Testis (tissue), 3 donors: ENCODE results near the gene CSNK2A2. TPM values are rescaled to one million over a fixed set of nuclear protein-coding genes. Genes with fewer than 3 reads are reported as not detected.

ENCODE experiments used
- DNase-seq: peaks from one replicate; pipeline ENCODE4 v3.0.0-alpha.2; 2019
- H3K27ac ChIP-seq, 2 donors: fragments of 200-600 bp; sonication (generic); one replicate each; pipeline ENCODE4 v1.5.1; 2019
- H3K27me3 ChIP-seq: fragments of 200-600 bp; sonication (generic); one replicate; pipeline ENCODE4 v1.5.1; 2019
- H3K36me3 ChIP-seq: fragments of 200-600 bp; sonication (generic); one replicate; pipeline ENCODE4 v1.5.1; 2017; ENCODE audit warnings: low read depth; ENCODE audit errors: missing control alignments
- H3K4me1 ChIP-seq: fragments of 200-600 bp; sonication (generic); one replicate; pipeline ENCODE4 v1.5.1; 2019
- H3K4me3 ChIP-seq, 2 donors: fragments of 200-600 bp; sonication (generic); one replicate each; pipeline ENCODE4 v1.5.1; 2017 to 2019
- H3K9me3 ChIP-seq: fragments of 200-600 bp; sonication (generic); one replicate; pipeline ENCODE4 v1.5.1; 2017
- POLR2A ChIP-seq: fragments of 450-650 bp; IDR thresholded peaks from one replicate; pipeline ENCODE4 v1.6.1; 2017; ENCODE audit warnings: antibody characterized with exemption, mild to moderate bottlenecking, moderate library complexity
- WGBS, 2 donors: methylation state at CpG; one replicate each; pipeline ENCODE4 v1.1.5; 2018; 5-methylcytosine and 5-hydroxymethylcytosine counted together
- intact Hi-C: fragments of 100-400 bp; cut with DNase I; formaldehyde crosslinking; loops from one replicate; pipeline ENCODE4 v1.15.1; 2023; ENCODE audit warnings: low total_unique reads
- polyA plus RNA-seq: library from polyadenylated mRNA; stranded (reverse); fragments of 350-450 nt; fragmentation: Illumina TruSeq; extraction: RNeasy Lipid Tissue Mini Kit (QIAGEN cat#74804); gene quantifications from one replicate; pipeline ENCODE4 v1.2.3, GENCODE V29; 2014; ENCODE audit warnings: low read depth, low replicate concordance; ENCODE audit not compliant: insufficient read depth
- total RNA-seq, 2 donors: library from RNA; depleted of rRNA; stranded (reverse); fragments of >200 nt; gene quantifications; one replicate each; pipeline ENCODE4 v1.2.3, GENCODE V29; 2016
- TF ChIP-seq, protein P1 (sequence below), 3 experiments: fragments of 450-650 bp in 2 of 3; fragments of 200-600 bp in 1 of 3; sonication (generic) in 1 of 3; IDR thresholded peaks; one replicate each; pipeline ENCODE4 v1.5.1; 2016 to 2019; ENCODE audit warnings: antibody characterized with exemption in 3 of 3, mild to moderate bottlenecking in 2 of 3, moderate library complexity in 1 of 3

The CSNK2A2 gene
- total and polyA plus RNA-seq, 3 donors from 2014 or later, result 101 to 299 (median 119) TPM

GRCh38 chr16:58187665-58188421 lies 10.1 kb downstream of the CSNK2A2 start:
- intact Hi-C loops, result no loop called here
- TF ChIP-seq POLR2A, result no peak
- TF ChIP-seq, protein P1, sequence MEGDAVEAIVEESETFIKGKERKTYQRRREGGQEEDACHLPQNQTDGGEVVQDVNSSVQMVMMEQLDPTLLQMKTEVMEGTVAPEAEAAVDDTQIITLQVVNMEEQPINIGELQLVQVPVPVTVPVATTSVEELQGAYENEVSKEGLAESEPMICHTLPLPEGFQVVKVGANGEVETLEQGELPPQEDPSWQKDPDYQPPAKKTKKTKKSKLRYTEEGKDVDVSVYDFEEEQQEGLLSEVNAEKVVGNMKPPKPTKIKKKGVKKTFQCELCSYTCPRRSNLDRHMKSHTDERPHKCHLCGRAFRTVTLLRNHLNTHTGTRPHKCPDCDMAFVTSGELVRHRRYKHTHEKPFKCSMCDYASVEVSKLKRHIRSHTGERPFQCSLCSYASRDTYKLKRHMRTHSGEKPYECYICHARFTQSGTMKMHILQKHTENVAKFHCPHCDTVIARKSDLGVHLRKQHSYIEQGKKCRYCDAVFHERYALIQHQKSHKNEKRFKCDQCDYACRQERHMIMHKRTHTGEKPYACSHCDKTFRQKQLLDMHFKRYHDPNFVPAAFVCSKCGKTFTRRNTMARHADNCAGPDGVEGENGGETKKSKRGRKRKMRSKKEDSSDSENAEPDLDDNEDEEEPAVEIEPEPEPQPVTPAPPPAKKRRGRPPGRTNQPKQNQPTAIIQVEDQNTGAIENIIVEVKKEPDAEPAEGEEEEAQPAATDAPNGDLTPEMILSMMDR (IDR thresholded peaks at IDR 0.05), result no peak
- Histone ChIP-seq H3K27me3 (no peaks in the 10 kb centered on the region), H3K27ac (no peak overlapping the region), H3K36me3 (no peaks in the 10 kb centered on the region), H3K4me1 (no peaks in the 10 kb centered on the region), H3K9me3 (no peaks in the 10 kb centered on the region), H3K4me3 (no peak overlapping the region)
- 89 to 91% methylated on average over 10 of the region's 10 CpGs for WGBS, 2 donors
- no peak for DNase-seq

DNA sequence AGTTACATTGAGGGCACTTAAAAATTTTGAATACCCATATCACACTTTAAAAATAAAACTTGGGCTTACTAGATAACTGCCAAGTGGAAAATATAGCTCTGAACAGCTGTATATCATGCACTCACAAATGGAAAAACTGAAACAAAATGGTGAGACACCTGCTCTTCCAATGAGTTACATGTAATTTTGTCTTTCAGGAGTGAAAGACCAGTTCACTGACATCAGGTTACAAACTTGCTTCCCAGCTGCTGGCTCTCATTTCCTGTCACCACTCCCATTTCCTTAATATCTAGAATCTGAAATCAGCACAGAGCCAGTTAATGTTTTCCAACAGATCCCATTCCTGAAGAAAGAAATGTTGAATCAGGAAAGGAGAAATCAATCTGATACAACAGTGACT lies 10.8 kb downstream of the CSNK2A2 start:
- intact Hi-C loops, result no loop called here
- Histone ChIP-seq H3K4me1 (no peaks in the 10 kb centered on the region), H3K36me3 (no peaks in the 10 kb centered on the region), H3K4me3 (no peak overlapping the region), H3K9me3 (no peaks in the 10 kb centered on the region), H3K27me3 (no peaks in the 10 kb centered on the region), H3K27ac (no peak overlapping the region)
- TF ChIP-seq, protein P1 (IDR thresholded peaks at IDR 0.05), result no peak
- TF ChIP-seq POLR2A, result no peak
- DNase-seq, result no peak

DNA sequence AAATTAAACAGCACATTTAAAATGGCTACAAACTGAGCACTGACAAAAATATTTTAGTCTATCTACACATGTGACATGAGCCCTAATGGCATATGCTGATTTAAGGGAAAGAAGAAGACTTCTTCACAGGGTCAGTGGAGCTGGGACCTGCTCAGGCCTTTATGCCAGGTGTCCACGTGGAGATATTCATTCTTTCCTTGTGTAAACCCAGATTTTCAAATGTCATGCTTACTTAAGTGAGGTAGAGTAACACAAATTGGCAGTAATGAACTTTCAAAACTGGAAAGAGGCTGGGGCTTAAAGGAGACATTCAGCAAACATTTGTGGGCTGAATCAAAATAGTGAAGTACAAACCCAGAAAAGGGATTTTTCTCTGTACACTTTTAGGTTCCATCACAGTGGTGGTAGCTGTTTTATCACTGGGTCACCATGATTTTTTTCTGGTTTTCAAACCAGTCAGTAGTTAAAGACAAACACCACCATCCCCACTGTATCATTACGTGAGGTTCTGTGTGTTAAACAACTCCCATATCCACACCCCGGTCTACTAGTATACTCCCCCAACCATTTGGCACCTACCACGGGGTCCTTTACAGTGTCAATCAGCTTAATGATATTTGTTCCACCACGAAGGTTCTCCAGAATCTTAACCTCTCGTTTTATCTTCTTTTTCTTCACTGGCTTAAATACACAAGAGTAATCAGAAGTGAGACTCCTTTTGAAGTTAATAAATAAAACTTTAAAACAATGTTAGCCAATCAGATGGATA lies 11.5 kb downstream of the CSNK2A2 start:
- Histone ChIP-seq H3K4me1 (no peaks in the 10 kb centered on the region), H3K27ac (no peak overlapping the region), H3K36me3 (no peaks in the 10 kb centered on the region), H3K4me3 (no peak overlapping the region), H3K9me3 (no peaks in the 10 kb centered on the region), H3K27me3 (no peaks in the 10 kb centered on the region)
- intact Hi-C loops, result no loop called here
- 59 to 81% methylated on average over 6 of the region's 6 CpGs for WGBS, 2 donors
- no peak for DNase-seq
- no peak for TF ChIP-seq POLR2A
- TF ChIP-seq, protein P1 (IDR thresholded peaks at IDR 0.05), result no peak

- no peaks in the 10 kb centered on the region for H3K9me3 ChIP-seq
Observed at GRCh38 chr16:58177353-58177710, 20.6 kb downstream of the CSNK2A2 start.

More at GRCh38 chr16:58177353-58177710, 20.6 kb downstream of the CSNK2A2 start:
- no peaks in the 10 kb centered on the region for H3K4me1 ChIP-seq
- TF ChIP-seq, protein P1 (IDR thresholded peaks at IDR 0.05), result no peak
- TF ChIP-seq POLR2A, result no peak
- 91 to 95% methylated on average over 1 of the region's 1 CpG for WGBS, 2 donors
- no peaks in the 10 kb centered on the region for H3K27me3 ChIP-seq
- no peak for DNase-seq
- H3K27ac ChIP-seq, result no peak overlapping the region
- intact Hi-C loops, result no loop called here
- H3K4me3 ChIP-seq, result no peak overlapping the region
- no peaks in the 10 kb centered on the region for H3K36me3 ChIP-seq
